K562 (cell line): ENCODE measurements around the gene UBR4. TPM values are rescaled to one million over a fixed set of nuclear protein-coding genes. Genes with fewer than 3 reads are reported as not detected.

Source experiments
- CBFB ChIP-seq: sonication (generic); formaldehyde crosslinking; IDR thresholded peaks from 2 replicates; pipeline ENCODE4 v1.4.0; 2020; ENCODE audit warnings: mild to moderate bottlenecking, missing genetic modification reagents
- EGR1 ChIP-seq: fragments of 450-650 bp; conservative IDR thresholded peaks from 2 replicates; pipeline ENCODE4 v1.6.1; 2017; ENCODE audit warnings: mild to moderate bottlenecking
- EHMT2 ChIP-seq: fragments of 450-650 bp; IDR thresholded peaks from 2 replicates; pipeline ENCODE4 v1.6.1; 2018; ENCODE audit warnings: antibody characterized with exemption
- HOXB6 ChIP-seq: fragments of 250-450 bp; sonication (Bioruptor Pico); IDR thresholded peaks from 2 replicates; pipeline ENCODE4 v1.5.1; 2022; ENCODE audit warnings: mild to moderate bottlenecking, borderline replicate concordance
- IRF2 ChIP-seq: sonication (generic); formaldehyde crosslinking; IDR thresholded peaks from 2 replicates; pipeline ENCODE4 v1.8.1; 2022; ENCODE audit warnings: mild to moderate bottlenecking, missing genetic modification reagents
- JUN ChIP-seq, 2 experiments: sonication (generic) in 1 of 2; formaldehyde crosslinking in 1 of 2; IDR thresholded peaks; 2 replicates each; pipeline versions ENCODE4 v1.6.1 to v1.8.0; 2012 to 2022; ENCODE audit warnings: borderline replicate concordance in 2 of 2, mild to moderate bottlenecking in 2 of 2, improper control_type of control experiment in 1 of 2, low read depth in 1 of 2, low read length in 1 of 2, missing genetic modification reagents in 1 of 2
- NFATC3 ChIP-seq: fragments of 450-650 bp; IDR thresholded peaks from 2 replicates; pipeline ENCODE4 v1.6.1; 2017; ENCODE audit warnings: mild to moderate bottlenecking
- SNRNP70 ChIP-seq: fragments of 200-400 bp; formaldehyde crosslinking; optimal IDR thresholded peaks from 2 replicates; pipeline ENCODE3; 2017; ENCODE audit warnings: low read depth, low read length
- ZC3H11A ChIP-seq: IDR thresholded peaks from 2 replicates; pipeline ENCODE4 v1.6.1; 2012; ENCODE audit warnings: low read depth, low read length, improper control_type of control experiment
- ZFP30 ChIP-seq: fragments of 250-450 bp; sonication (Bioruptor Pico); IDR thresholded peaks from 2 replicates; pipeline ENCODE4 v1.8.0; 2022; ENCODE audit warnings: moderate library complexity, mild to moderate bottlenecking, inconsistent platforms, borderline replicate concordance
- ZNF324 ChIP-seq: fragments of 250-450 bp; sonication (Bioruptor Pico); IDR thresholded peaks from 2 replicates; pipeline ENCODE4 v1.4.0; 2020; ENCODE audit warnings: mild to moderate bottlenecking
- polyA plus RNA-seq, 8 experiments: library from polyadenylated mRNA; depleted of rRNA in 4 of 8; stranded (reverse) in 5 of 8; unstranded in 3 of 8; fragments of >200 nt; fragmentation: Nextera tagmentation in 2 of 8; fragmentation: Illumina TruSeq in 1 of 8; extraction: Ambion mirVana in 2 of 8; extraction: Trizol in 1 of 8; gene quantifications; 2 replicates each; pipeline versions ENCODE4 v1.2.1 to v1.2.3, GENCODE V29; 2011 to 2014; ENCODE audit warnings: inconsistent platforms in 1 of 8, missing spikeins in 1 of 8
- total RNA-seq, 7 experiments: library from RNA; depleted of rRNA in 6 of 7; stranded (reverse); fragments of >200 nt in 6 of 7; fragmentation: Illumina TruSeq in 2 of 7; extraction: Trizol in 2 of 7; gene quantifications; 2 replicates each; pipeline versions ENCODE4 v1.2.1 to v1.2.3, GENCODE V29; 2011 to 2021; ENCODE audit warnings: low replicate concordance in 1 of 7
- TF ChIP-seq, protein P1 (sequence below), 3 experiments: fragments of 200-800 bp in 1 of 3; fragments of 250-450 bp in 1 of 3; fragments of 450-650 bp in 1 of 3; sonication (Bioruptor Pico) in 1 of 3; sonication (Bioruptor generic) in 1 of 3; formaldehyde crosslinking in 1 of 3; IDR thresholded peaks; 2 replicates each; pipeline versions ENCODE4 v1.6.1 to v1.8.0; 2016 to 2022; ENCODE audit warnings: mild to moderate bottlenecking in 2 of 3, missing genetic modification characterization in 2 of 3, missing compliant biosample characterization in 1 of 3, moderate library complexity in 1 of 3
- TF ChIP-seq, protein P2 (sequence below): fragments of 250-450 bp; sonication (Bioruptor Pico); IDR thresholded peaks from 2 replicates; pipeline ENCODE4 v1.8.0; 2022; ENCODE audit warnings: moderate library complexity, mild to moderate bottlenecking, inconsistent platforms
- TF ChIP-seq, protein P3 (sequence below): sonication (generic); formaldehyde crosslinking; IDR thresholded peaks from 2 replicates; pipeline ENCODE4 v1.8.0; 2022; ENCODE audit warnings: mild to moderate bottlenecking, missing genetic modification reagents
- TF ChIP-seq, protein P4 (sequence below): fragments of 250-450 bp; sonication (Bioruptor Pico); IDR thresholded peaks from 2 replicates; pipeline ENCODE4 v1.5.1; 2021; ENCODE audit warnings: mild to moderate bottlenecking

Gene UBR4
- total and polyA plus RNA-seq, 9 of the 15 experiments (the other 6 are each of a cell fraction or from before 2014, with no cell fraction given): 55.4 to 277 (median 123) TPM

DNA sequence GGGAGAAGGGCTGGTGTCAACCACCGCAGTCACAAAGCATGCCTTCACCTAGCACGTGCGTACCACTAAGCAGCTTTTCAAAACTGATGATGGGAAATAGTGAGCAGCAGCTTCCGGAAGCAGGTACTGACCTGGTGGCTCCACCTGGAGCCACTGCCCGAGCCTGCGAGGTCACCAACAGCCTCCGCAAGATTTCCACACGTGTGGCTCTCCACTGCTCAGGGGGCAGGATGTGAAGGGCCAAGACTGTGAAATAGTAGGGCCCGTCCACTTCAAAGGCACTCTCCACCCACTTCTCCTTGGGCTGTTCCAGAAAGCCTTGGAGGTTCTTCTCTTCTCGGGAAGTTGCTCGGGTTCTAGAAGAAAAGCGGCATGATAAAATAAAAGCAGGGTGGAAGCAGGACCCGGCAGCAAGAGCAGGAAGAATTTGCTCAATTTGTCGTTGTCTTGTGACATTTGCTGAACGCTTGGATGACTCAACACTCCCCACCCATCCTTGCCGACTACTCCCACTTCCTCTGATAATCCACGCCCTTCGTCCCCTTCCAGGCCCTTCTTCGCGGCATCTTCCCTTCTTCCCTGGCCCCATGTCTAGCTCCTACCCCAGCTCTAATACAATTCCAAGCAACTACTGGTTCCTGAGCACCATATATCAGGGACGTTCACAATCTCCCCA is 128.7 kb downstream of the UBR4 start (continued):
- TF ChIP-seq, protein P1, sequence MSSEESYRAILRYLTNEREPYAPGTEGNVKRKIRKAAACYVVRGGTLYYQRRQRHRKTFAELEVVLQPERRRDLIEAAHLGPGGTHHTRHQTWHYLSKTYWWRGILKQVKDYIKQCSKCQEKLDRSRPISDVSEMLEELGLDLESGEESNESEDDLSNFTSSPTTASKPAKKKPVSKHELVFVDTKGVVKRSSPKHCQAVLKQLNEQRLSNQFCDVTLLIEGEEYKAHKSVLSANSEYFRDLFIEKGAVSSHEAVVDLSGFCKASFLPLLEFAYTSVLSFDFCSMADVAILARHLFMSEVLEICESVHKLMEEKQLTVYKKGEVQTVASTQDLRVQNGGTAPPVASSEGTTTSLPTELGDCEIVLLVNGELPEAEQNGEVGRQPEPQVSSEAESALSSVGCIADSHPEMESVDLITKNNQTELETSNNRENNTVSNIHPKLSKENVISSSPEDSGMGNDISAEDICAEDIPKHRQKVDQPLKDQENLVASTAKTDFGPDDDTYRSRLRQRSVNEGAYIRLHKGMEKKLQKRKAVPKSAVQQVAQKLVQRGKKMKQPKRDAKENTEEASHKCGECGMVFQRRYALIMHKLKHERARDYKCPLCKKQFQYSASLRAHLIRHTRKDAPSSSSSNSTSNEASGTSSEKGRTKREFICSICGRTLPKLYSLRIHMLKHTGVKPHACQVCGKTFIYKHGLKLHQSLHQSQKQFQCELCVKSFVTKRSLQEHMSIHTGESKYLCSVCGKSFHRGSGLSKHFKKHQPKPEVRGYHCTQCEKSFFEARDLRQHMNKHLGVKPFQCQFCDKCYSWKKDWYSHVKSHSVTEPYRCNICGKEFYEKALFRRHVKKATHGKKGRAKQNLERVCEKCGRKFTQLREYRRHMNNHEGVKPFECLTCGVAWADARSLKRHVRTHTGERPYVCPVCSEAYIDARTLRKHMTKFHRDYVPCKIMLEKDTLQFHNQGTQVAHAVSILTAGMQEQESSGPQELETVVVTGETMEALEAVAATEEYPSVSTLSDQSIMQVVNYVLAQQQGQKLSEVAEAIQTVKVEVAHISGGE (CRISPR knock-in tag; IDR thresholded peaks at IDR 0.05): 0 out of 6 replicates have a peak, but pooled peaks of 1 of the 3 experiments have one; percentile 34
- no peak for TF ChIP-seq NFATC3
- TF ChIP-seq, protein P2, sequence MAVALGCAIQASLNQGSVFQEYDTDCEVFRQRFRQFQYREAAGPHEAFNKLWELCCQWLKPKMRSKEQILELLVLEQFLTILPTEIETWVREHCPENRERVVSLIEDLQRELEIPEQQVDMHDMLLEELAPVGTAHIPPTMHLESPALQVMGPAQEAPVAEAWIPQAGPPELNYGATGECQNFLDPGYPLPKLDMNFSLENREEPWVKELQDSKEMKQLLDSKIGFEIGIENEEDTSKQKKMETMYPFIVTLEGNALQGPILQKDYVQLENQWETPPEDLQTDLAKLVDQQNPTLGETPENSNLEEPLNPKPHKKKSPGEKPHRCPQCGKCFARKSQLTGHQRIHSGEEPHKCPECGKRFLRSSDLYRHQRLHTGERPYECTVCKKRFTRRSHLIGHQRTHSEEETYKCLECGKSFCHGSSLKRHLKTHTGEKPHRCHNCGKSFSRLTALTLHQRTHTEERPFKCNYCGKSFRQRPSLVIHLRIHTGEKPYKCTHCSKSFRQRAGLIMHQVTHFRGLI: no peak
- no peak for TF ChIP-seq HOXB6
- no peak for TF ChIP-seq SNRNP70
- TF ChIP-seq ZFP30 (CRISPR knock-in tag): no peak
- peak; percentile 26; the same call in 1 of the 2 replicates for TF ChIP-seq EGR1
- peak; percentile 78 for TF ChIP-seq JUN (IDR thresholded peaks at IDR 0.05; ENCODE audit: borderline replicate concordance, low read depth, low read length)
- no peak for TF ChIP-seq JUN (CRISPR knock-in tag; IDR thresholded peaks at IDR 0.05; ENCODE audit: borderline replicate concordance)
- TF ChIP-seq ZNF324 (CRISPR knock-in tag): peak; percentile 70
- TF ChIP-seq, protein P3, sequence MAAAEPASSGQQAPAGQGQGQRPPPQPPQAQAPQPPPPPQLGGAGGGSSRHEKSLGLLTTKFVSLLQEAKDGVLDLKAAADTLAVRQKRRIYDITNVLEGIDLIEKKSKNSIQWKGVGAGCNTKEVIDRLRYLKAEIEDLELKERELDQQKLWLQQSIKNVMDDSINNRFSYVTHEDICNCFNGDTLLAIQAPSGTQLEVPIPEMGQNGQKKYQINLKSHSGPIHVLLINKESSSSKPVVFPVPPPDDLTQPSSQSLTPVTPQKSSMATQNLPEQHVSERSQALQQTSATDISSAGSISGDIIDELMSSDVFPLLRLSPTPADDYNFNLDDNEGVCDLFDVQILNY (CRISPR knock-in tag): no peak
- no peak for TF ChIP-seq IRF2
- no peak for TF ChIP-seq ZC3H11A
- no peak for TF ChIP-seq CBFB
- TF ChIP-seq, protein P4, sequence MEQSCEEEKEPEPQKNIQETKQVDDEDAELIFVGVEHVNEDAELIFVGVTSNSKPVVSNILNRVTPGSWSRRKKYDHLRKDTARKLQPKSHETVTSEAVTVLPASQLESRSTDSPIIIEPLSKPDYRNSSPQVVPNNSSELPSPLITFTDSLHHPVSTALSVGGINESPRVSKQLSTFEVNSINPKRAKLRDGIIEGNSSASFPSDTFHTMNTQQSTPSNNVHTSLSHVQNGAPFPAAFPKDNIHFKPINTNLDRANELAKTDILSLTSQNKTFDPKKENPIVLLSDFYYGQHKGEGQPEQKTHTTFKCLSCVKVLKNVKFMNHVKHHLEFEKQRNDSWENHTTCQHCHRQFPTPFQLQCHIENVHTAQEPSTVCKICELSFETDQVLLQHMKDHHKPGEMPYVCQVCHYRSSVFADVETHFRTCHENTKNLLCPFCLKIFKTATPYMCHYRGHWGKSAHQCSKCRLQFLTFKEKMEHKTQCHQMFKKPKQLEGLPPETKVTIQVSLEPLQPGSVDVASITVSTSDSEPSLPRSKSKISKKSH: no peak
- peak; percentile 76 for TF ChIP-seq EHMT2
